Nephron (organoid): ENCODE measurements around the gene PFKP.

ENCODE experiments used
- H3K27ac Mint-ChIP-seq, 3 experiments: 2 replicates each; pipeline ENCODE4 v1.8.0; 2020; ENCODE audit warnings: mixed read lengths in 3 of 3, mild to moderate bottlenecking in 2 of 3, moderate library complexity in 1 of 3
- H3K27me3 Mint-ChIP-seq: 2 replicates; pipeline ENCODE4 v1.8.0; 2021; ENCODE audit warnings: low read depth, mild to moderate bottlenecking, moderate library complexity, mixed read lengths
- H3K36me3 Mint-ChIP-seq: 2 replicates; pipeline ENCODE4 v1.8.0; 2020; ENCODE audit warnings: low read depth, mixed read lengths
- H3K4me1 Mint-ChIP-seq: 2 replicates; pipeline ENCODE4 v1.8.0; 2020; ENCODE audit warnings: mixed read lengths
- H3K4me3 Mint-ChIP-seq, 3 experiments: 2 replicates each; pipeline ENCODE4 v1.8.0; 2020; ENCODE audit warnings: mild to moderate bottlenecking in 3 of 3, mixed read lengths in 3 of 3, moderate library complexity in 2 of 3
- H3K9me3 Mint-ChIP-seq: 2 replicates; pipeline ENCODE4 v1.8.0; 2020; ENCODE audit warnings: mixed read lengths
- CTCF ChIP-seq, 3 experiments: fragments of 200-600 bp; sonication (generic); IDR thresholded peaks; one replicate each; pipeline ENCODE4 v1.5.0; 2021; ENCODE audit warnings: antibody characterized with exemption in 3 of 3; ENCODE audit not compliant: unreplicated experiment in 3 of 3

PFKP gene

GRCh38 chr10:3163879-3164278 is 96.5 kb downstream of the PFKP start:
- no peak for TF ChIP-seq CTCF (IDR thresholded peaks at IDR 0.05; ENCODE audit: unreplicated experiment in 3 of 3)
- Mint-ChIP-seq H3K27ac (no peak overlapping the region), H3K4me3 (no peak overlapping the region)

DNA sequence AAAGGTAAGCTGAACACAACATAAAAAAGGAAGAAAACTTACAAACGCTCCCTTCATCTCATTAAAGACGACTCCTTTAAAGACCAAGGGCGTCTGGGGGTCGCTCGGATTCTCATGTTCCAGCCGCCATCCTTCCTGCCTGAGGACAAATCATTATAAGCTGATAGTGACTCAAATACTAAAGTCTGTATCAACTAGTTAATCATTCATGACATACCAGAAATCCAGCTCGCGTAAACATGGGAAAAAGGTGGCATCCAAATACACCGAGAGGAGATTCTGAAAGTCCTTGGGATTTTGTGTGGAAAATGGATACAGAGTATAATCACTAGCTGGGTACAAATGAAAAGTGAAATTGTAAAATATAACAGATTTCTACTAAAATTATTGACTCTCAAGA is 97.8 kb downstream of the PFKP start:
- peaks cover 40% of the 10 kb centered on the region for H3K4me1 Mint-ChIP-seq
- H3K4me3 Mint-ChIP-seq: no peak overlapping the region
- TF ChIP-seq CTCF (IDR thresholded peaks at IDR 0.05; ENCODE audit: unreplicated experiment in 3 of 3): no peak
- H3K36me3 Mint-ChIP-seq: peaks cover 77% of the 10 kb centered on the region
- H3K9me3 Mint-ChIP-seq: no peaks in the 10 kb centered on the region
- no peaks in the 10 kb centered on the region for H3K27me3 Mint-ChIP-seq
- peak overlapping the region in 2 of 3 experiments; percentile 1 to 12 for H3K27ac Mint-ChIP-seq

More at GRCh38 chr10:3163879-3164278, 96.5 kb downstream of the PFKP start:
- Mint-ChIP-seq H3K9me3 (no peaks in the 10 kb centered on the region), H3K4me1 (peaks cover 32% of the 10 kb centered on the region), H3K36me3 (peaks cover 84% of the 10 kb centered on the region), H3K27me3 (no peaks in the 10 kb centered on the region)

- no peak overlapping the region for H3K4me3 Mint-ChIP-seq
- no peak overlapping the region for H3K27ac Mint-ChIP-seq
- no peaks in the 10 kb centered on the region for H3K9me3 Mint-ChIP-seq
- peaks cover 67% of the 10 kb centered on the region for H3K36me3 Mint-ChIP-seq
- peaks cover 44% of the 10 kb centered on the region for H3K4me1 Mint-ChIP-seq
- no peaks in the 10 kb centered on the region for H3K27me3 Mint-ChIP-seq
- no peak for TF ChIP-seq CTCF (IDR thresholded peaks at IDR 0.05; ENCODE audit: unreplicated experiment in 3 of 3)
Observed at GRCh38 chr10:3166496-3167290, 99.3 kb downstream of the PFKP start.

DNA sequence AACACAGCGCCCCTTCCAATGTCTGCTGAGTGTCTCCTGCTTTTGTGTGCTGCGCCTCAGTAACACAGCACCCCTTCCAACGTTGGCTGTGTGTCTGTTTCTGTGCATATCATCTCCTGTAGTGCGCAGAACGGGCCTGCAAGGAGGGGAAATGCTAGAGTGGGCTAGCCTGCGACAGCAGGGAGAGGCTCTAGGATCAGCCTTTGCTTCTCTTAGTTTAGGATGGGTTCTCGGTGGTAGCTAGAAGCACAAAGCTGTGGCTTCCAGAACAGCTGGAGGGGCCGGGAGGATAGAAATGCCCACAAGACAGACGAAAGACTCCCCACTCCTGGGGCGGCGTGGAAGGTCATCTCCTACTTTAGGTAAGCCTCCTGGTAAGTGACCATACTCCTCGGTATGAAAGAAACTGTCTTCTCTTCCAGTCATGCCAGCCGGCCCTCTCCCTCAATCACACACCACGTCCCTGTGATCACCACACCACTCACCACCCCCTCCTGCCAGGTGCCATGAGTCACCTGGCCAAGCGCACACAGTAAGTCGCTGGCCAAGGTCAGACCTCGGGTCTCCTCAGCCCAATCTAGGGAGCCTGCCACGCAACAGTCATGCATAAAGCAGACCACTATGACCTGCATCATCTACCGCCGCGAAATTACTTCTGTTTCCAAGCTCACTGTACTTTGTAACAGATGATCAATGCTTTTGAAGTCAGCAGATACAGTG is 100.4 kb downstream of the PFKP start:
- Mint-ChIP-seq H3K27ac (peak overlapping the region in 1 of 3 experiments; percentile 19), H3K27me3 (no peaks in the 10 kb centered on the region), H3K4me3 (no peak overlapping the region), H3K9me3 (no peaks in the 10 kb centered on the region), H3K36me3 (peaks cover 57% of the 10 kb centered on the region), H3K4me1 (peaks cover 49% of the 10 kb centered on the region)
- TF ChIP-seq CTCF (IDR thresholded peaks at IDR 0.05; ENCODE audit: unreplicated experiment in 3 of 3): no peak

GRCh38 chr10:3169271-3169670 is 101.9 kb downstream of the PFKP start:
- Mint-ChIP-seq H3K9me3 (no peaks in the 10 kb centered on the region), H3K4me1 (peaks cover 49% of the 10 kb centered on the region), H3K36me3 (peaks cover 47% of the 10 kb centered on the region), H3K4me3 (peak overlapping the region; percentile 7 to 39 (median 8)), H3K27ac (peak overlapping the region; percentile 70 to 96 (median 94)), H3K27me3 (no peaks in the 10 kb centered on the region)
- no peak for TF ChIP-seq CTCF (IDR thresholded peaks at IDR 0.05; ENCODE audit: unreplicated experiment in 3 of 3)
